GM19238 (cell line): ENCODE measurements around the gene ANKRD44.
"Not testable (repeated sequence)": the region's sequence is repeated elsewhere in the genome, so short reads cannot be mapped to it uniquely, and the experiment has no call there.

Experiments used
- DNase-seq: peaks from one replicate; pipeline ENCODE4 v3.0.0; 2011; ENCODE audit warnings: low spot score; ENCODE audit not compliant: insufficient read length

The ANKRD44 gene

DNA sequence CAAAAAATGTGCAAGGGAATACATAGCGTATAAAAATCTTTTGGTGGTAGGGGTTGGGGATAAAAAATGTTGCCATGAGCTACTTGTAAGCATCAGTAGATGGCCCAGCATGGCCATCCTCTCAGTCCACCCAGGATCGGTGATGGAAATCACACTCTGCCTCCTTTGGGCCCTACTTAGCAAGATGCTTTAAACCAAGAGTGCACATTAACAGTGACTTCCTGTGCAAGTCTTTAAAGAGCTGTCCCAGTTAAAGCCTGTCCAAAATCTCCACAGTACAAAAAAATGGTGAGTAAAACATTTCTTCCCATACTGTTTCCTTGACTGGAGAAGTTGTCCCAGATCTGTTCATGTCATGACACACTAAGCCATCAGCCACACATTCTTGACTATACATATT lies 18.0 kb downstream of the ANKRD44 start:
- no peak for DNase-seq

DNA sequence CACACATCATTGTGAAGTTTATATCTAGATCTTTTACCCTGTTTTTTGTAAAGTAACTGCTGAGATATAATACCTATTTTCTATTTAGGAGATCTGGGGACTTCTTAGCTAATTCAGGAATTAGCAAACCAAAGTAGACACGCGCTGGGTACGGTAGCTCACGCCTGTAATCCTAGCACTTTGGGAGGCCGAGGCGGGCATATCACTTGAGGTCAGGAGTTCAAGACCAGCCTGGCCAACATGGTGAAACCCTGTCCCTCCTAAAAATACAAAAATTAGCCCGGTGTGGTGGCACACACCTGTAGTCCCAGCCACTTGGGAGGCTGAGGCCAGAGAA lies 23.0 kb downstream of the ANKRD44 start:
- not testable (repeated sequence) for DNase-seq

DNA sequence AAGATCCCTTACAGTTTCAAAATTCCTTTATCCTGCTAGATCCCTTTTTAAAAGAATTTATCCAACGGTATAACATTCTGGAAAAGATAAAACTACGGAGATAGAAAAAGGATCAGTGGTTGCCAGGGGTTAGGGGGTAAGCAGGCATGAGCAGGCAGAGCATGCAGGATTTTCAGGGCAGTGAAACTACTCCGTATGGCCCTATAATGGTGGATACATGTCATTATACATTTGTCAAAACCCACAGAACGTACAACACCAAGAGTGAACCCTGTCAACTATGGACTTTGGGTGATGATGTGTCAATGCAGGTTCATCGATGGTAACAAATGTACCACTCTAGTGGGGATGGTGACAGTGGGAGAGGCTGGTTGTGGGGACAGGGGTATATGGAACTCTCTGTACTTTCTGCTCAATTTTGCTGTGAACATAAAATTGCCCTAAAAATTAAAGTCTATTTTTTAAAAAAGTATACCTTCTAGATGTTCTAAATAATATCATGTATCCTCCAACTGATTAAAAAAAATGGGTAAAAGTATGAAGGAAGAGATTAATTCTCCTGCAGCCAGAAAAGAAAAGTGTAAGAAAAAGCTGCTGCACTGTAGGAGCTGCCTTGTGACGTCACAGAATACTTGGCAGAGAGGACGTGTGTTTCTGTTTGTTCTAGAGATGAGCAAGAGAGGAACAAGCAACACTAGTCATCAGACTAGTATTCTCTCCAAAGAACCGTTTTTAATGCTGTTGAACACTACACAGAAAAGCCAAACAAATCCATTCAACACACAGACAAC lies 23.6 kb downstream of the ANKRD44 start:
- DNase-seq, result no peak

DNA sequence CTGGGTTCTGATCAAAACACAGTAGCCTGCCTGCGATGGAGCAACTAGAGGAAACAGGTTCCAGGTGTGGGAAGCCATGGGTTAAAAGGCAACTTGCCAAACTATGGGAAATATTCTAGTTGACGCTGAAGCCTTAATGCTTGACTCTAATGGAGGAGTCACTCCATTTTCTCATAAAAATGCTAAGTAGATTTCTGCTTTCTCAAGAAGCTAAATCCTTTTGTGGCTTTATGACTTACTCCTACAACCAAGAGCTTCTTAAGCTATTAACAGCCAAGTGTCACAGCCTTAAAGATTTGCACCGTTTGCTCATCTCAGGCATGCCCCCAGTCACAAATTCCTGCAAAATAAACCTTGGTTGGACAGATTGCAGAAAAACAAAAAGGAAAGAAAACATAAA lies 25.2 kb downstream of the ANKRD44 start:
- no peak for DNase-seq

DNA sequence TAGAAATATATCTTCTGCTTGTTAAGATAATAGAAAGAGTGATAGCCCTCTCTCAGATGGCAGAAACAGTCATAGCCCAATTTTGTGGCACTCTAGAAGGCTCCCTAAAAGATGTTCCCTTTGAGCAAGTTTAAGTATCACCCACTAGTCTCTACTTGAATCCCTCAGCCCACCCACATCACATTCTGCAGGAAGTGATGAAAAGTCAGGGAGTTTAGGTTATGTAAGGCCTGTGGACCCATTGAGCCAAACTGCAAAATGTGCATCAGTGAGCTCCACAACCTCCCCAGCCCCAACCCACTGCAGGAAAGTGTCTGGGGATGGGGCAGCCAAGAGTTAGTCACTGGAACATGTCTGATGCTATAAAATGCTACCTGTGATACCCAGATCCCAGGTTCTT lies 25.6 kb downstream of the ANKRD44 start:
- DNase-seq, result no peak

DNA sequence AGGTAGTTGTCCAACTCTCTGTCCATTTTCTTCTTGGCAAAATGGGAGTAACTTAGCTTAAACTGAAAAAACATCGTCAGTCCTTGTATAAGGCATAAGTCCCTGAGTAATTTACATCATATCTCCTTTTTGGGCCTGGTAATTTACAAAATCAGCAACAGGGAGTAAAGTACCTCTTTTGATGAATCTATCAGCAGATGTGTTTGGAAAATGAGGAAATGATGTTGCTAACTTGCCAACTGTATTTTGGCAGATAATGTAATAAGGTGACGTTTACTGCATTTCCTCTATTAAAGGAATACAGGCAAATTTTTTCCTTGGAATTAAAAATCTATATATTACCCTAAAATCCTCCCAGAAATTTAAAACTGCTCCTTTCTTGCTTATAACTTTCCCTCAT lies 29.2 kb downstream of the ANKRD44 start:
- no peak for DNase-seq

DNA sequence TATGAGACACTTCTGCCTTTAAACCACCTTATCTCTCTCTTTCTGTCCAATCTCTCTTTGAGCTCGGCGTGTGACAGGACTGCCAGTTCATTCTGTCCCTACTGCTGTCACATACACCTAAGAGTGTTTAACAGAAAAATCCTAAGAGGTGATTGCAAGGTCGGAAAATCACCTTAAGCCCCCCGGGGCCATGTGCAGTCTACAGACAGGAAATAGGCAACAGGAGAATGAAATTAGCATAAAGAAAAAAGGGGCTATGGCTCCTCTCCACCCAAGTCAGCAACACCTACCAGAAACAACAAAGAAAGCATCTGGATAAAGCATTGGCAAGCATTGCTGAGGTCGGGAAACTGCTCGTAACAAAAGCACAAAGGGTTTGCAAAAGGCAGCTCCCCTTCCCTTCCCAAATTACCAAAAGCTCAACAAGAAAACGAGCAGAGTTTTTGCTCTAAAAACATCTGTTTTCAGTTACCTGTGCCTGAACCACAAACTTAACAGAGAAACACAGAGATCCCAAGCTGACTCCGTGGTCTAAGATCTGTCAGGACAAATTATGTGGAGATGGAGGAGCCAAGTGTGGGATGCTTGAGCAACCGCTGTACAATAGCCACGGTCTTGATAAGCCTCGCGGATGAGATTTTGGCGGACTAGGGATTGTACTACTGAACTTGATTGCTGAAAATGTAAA lies 30.4 kb downstream of the ANKRD44 start:
- DNase-seq, result no peak

DNA sequence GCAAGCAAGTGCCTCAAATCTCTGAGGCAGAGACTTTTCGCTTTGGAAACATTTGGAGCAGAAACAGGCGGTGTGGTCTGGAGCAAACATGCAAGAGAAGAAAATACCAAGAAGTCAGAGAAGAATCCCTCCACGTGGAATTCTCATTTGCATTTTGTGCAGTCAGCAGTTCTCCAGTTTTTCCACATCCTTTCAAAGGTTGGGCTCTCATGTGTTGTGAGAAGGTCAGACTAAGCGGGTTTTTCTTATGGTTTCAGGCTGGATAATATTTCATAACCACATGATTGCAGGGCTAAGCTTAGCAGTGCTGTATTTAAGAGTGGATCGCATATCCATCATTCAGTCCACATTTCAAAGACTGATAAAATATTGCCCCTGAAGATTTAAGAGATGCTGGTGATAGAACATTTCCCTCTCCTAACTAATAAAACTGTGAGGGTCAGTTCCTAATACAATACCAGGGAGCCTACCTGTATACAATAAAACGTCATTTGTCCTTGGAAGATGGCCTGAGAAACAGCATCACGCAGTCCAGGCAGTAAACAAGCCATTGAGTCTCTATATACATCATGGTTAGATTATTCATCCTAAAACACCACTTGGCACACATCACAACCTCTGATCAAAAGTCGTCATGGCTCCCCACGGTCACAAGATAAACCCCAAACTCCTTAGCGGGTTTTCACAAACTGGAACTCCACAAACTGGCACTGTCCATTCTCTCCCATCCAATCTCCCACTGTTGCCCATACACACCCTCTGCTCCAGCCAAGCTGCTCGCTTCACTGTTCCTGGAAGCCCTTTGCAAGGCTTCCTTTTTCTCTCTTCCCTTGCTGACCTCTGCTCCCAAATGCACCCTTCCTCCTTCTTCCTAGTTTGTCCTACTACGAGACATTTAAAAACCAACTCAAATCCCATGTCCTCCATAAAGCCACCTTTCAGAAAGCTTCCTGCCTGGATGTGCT lies 31.5 kb downstream of the ANKRD44 start:
- DNase-seq, result no peak

DNA sequence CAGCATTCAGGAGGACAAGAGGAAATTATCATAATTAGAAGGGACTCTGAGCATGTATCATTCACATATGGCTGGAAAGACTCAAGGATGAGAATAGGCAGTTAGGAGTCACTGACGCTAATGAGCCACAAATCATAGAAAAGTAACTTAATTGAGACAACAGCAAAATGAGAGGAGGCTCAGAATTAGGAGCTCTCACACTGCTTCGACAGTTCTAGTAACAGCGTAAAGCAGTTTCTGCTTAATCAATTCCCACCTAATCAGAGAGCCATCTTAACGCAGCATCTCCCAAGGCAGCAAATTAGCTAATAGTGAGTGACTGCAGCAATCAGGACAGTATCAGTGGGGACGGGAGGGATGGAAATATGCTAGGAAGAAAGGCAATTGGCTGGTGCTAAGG lies 32.8 kb downstream of the ANKRD44 start:
- DNase-seq, result no peak

DNA sequence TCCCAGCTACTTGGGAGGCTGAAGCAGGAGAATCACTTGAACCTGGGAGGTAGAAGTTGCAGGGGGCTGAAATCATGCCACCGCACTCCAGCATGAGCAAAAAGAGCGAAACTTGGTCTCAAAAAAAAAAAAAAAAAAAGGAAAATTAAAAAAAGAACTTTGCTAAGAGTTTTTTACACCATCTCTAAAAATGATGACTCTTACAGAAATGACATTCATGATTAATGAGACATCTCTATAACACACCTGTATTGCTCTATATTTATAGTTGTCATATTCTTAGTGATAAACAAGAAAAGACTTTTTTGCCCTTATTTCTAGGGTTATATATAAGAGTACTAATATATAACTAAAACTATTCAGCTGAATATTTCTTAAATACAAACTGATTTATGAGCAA lies 34.4 kb downstream of the ANKRD44 start:
- no peak for DNase-seq

DNA sequence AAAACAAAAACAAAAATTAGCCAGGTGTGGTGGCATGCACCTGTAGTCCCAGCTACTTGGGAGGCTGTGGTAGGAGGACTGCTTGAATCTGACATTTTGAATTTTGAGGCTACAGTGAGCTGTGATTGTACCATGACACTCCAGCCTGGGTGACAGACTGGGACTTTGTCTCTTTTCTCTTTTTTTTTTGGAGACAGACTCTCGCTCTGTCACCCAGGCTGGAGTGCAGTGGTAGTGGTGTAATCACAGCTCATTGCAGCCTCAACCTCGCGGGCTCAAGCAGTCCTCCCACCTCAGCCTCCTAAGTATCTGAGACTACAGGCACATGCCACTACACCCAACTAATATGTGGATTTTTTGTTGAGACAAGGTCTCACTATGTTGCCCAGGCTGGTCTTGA lies 35.6 kb downstream of the ANKRD44 start:
- no peak for DNase-seq

DNA sequence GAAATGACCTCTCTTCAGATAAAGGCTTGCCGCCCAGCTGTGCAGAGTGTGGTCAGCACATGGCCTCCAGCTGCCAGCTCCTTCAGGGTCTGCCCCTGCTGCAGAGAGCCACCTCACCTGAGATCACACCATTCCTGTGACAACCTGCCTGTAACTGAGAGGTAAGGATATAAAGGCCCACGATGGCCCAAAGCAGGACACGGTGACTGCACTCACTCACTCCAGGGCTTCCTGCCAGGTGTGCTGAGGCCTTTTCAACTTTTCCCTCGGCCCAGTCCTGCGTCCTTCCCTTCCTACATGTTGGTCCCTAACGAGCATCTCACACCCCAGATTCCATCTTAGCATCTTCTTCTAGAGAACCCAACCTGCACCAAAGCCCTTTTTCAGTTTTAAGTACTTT lies 36.2 kb downstream of the ANKRD44 start:
- DNase-seq, result no peak

DNA sequence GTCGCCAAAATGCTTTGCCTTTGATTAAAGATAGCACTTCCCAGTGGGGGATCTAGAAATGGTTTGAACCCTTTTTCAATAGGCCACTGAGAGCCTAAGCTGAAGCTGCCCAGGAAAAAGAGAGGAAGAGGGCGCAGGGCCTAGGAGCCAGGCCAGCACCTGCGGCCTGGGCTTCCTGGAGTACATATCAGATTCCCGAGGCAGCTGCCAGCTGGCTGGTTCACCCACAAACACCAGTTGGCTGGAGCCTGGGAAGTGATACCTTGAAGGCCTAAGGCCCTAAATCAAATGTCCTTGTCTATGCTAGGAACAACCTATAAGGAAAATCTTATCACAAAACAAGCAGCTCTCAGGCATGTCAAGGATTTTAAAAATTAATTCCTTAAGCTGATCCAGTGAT lies 37.1 kb downstream of the ANKRD44 start:
- DNase-seq, result no peak

DNA sequence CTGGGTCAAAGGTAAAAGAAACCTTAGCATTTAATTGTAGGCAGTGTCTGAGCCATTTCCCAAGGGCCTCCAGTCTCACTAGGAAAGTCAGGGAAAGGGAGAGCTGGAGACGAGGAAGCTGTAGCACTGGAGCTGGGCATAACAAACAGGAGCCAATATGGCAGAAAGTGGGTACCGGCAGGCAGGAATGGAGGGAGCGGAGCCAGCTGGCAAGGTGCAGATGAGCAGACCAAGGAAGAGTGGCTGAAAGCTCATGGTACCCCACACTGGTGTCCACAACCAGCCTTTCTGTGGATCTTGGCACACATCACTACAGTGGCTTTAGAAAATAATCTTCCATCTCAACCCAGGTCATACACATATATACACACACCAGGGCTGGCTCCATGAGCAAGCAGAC lies 40.0 kb downstream of the ANKRD44 start:
- no peak for DNase-seq

DNA sequence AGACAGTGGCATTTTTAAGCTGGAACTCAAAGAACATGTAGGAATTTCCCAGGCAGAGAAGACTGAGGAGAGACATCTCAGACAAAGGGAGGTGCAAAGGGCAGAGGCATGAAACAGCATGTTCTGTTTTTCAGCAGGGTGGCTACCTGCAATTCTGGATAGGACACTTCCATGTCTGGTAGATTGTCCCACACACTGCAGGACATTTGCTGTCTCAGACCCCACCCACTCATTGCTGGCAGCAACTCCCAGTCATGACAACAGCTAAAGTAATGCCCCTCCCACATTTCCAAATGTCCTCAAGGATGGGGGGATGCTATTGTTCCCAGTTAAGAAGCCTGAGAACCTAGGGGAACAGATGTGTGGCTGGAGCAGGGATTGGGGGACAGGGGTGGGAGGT lies 40.8 kb downstream of the ANKRD44 start:
- DNase-seq, result no peak

DNA sequence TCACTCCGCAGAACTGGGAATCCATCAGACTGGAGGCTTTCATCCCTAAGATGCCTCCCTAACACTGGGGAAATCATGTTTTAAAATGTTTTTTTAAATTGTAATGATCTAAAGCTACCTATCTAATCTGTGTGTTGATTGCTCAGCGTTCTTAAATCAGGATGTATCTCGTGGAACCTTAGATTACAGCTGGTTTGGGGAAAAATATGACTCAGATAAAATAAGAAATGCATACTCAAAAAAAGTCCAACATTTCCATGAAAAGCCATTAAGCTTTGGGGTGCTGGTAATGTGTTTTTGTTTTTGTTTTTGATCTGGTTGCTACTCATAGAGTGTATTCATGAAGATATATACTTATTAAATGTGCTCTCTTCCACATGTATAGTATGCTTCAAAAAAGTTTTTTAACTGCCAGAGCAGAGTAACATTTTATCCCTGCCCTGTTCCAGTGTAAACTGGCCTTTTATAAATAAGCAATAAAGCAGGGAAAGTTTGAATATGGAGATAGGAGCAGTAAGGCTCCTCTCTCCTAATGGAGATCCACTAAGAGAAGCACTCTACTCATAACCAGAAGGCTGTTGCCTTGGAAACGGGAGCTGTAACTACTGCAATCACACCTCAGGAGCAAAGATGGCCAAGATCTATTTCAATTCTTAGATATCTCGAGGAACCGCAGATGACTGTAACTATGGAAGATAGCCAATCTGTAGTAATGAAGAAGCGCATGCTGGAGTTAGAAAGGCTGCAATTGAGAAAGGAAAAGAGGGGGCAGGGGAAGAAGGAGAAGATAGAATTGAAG lies 41.6 kb downstream of the ANKRD44 start:
- no peak for DNase-seq

DNA sequence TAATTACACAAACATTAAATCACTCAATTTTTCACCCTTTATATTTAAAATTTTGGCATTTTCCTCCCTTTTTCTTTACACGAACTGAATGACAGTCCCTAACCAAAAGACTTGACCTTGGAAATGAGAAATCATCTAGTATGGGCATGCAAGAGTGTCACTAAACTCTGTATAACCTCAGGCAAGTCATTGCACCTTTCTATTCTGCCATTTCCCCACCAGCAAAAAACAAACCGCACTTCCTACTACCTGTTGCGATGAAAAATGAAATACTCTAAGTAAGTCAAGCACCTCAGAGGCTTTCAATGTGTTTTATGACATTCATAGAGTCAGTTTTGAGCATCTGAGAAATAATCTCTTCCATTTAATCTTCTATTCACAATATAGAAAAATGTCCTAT lies 44.1 kb downstream of the ANKRD44 start:
- DNase-seq, result no peak

DNA sequence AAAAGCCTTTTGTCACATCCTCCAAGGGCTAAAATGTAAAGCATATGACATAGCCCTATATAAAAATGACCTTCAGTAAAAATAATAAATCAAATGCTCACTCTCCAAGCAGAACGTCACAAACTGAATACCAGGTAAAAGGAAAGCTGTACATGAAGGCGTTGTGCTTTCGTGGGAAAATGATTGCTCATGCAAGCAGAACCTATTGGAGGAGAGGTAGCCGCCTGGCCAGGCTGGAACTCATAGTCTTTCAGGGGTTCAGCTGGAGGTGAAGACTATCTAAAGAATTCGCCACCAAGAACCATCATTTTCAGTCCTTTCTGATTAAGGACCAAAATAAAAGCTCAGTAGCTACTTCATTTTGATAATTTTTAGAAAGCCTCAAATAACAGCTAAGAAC lies 44.7 kb downstream of the ANKRD44 start:
- no peak for DNase-seq

DNA sequence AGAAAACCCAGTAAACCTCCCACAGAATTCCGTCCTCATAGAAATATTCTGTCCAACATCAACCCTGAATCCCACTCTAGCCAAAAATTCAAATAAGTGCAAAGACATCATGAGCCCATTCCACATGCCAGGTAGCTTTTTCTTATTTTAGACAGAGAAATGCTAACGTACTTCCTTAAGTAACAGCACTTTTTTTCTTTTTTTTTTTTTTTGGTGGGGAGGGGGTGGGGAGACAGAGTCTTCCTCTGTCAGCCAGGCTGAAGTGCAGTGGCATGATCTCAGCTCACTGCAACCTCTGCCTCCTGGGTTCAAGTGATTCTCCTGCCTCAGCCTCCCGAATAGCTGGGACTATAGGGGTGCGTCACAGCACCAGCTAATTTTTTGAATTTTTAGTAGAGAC lies 45.5 kb downstream of the ANKRD44 start:
- DNase-seq, result no peak

DNA sequence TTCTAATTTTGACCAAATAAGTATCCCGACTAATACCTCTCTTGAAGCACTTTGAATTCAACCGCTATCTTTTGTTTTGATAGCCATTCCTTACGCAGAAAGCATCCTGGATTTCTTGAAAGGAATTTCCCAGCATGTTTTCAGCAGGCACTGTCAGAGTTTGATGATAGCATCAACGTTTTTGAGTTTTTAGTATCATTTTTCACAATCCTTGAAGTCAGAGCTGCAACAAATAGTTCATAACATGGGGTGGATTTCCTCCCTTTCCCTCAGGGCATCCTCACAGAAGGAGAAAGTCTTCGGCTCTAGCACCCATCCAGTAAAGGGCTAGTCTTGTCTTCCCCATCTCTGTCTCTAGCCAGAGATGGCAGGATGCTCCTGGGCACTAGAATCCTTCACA lies 46.2 kb downstream of the ANKRD44 start:
- no peak for DNase-seq

DNA sequence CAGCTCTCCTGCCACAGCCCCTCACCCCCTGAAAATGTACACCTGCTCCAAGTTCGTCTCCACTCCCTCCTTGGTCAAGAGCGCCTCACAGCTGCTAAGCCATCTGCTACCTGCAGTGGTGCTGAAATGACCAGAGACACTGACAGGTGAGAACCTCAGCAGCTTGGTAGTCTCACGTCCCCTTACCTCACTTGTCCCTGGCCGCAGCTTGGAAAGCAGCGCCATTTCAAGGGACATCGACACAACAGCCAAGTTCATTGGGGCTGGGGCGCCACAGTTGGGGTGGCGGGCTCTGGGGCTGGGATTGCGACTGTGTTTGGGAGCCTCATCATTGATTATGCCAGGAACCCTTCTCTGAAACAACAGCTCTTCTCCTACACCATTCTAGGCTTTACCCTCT lies 47.5 kb downstream of the ANKRD44 start:
- DNase-seq, result no peak
